Measurements from ENCODE around the gene NCK2. TPM values are rescaled to one million over a fixed set of nuclear protein-coding genes. Genes with fewer than 3 reads are reported as not detected.
A peak's percentile ranks its signal among the peaks of the same experiment; 100 is the strongest.

The NCK2 gene
- total and polyA plus RNA-seq, 9 of the 15 experiments (the other 6 are each of a cell fraction or from before 2014, with no cell fraction given), result 0.90 to 27.9 (median 15.9) TPM

GRCh38 chr2:105794926-105795574 is 50.3 kb downstream of the NCK2 start (continued):
- TF ChIP-seq ZHX1 (conservative IDR thresholded peaks at IDR 0.05; ENCODE audit: low read length), result no peak
- no peak for TF ChIP-seq CTBP1 (IDR thresholded peaks at IDR 0.05; ENCODE audit: borderline replicate concordance)
- no peak for TF ChIP-seq MAX (CRISPR knock-in tag; IDR thresholded peaks at IDR 0.05)

- FAIRE-seq (peak; percentile 76), ATAC-seq (peak; percentile 36), DNase-seq (ENCODE audit: extremely low read depth in 1 of 4, low spot score in 3 of 4) (peak in 1 of 4 experiments; percentile 28)
- peak overlapping the region; percentile 70 for H3K4me2 ChIP-seq (ENCODE audit: insufficient read depth, low read length)
- in situ Hi-C loops (cut with MboI), result no loop called here
- no peaks in the 10 kb centered on the region for H3K9me1 ChIP-seq (ENCODE audit: control insufficient read depth, insufficient read depth, low read length)
- peak overlapping the region; percentile 70 for H2AFZ ChIP-seq (ENCODE audit: low read depth, low read length)
- H3K4me1 ChIP-seq (replicated peaks in 1 of 2; ENCODE audit: control insufficient read depth in 2 of 2, insufficient read depth in 2 of 2, low read length in 2 of 2), result peaks cover 14 to 60% of the 10 kb centered on the region in 2 experiments; a peak in 4 of 5 replicates
- CTCF ChIA-PET (ENCODE audit: low intra/inter-chr PET ratio), result no interaction called here
- H3K9me3 ChIP-seq (replicated peaks; ENCODE audit: control insufficient read depth, insufficient read depth, low read depth, low read length), result no peaks in the 10 kb centered on the region
- H3K79me2 ChIP-seq (ENCODE audit: control insufficient read depth, insufficient read depth, low read length), result peaks cover 25% of the 10 kb centered on the region; the same call in 2 of the 3 replicates
- H3K27ac ChIP-seq (ENCODE audit: extremely low read depth, low read depth, low read length), result peak overlapping the region; percentile 80
- POLR2A ChIA-PET, result no interaction called here
- no peaks in the 10 kb centered on the region for H3K36me3 ChIP-seq (ENCODE audit: control insufficient read depth, insufficient read depth, low read length)
- H3K27me3 ChIP-seq (ENCODE audit: control insufficient read depth in 2 of 2, insufficient read depth in 2 of 2, low read length in 2 of 2), result no peaks in the 10 kb centered on the region
- 23% methylated on average over 9 of the region's 9 CpGs for WGBS (ENCODE audit: insufficient coverage, low coverage, missing lambda C conversion rate)
- BruUV-seq (replicated peaks), result no TSS peak
- H4K20me1 ChIP-seq (replicated peaks; ENCODE audit: control insufficient read depth, insufficient read depth, low read length), result no peaks in the 10 kb centered on the region; the same call in 1 of the 2 replicates
- no peak overlapping the region for H3K4me3 ChIP-seq
- peak overlapping the region in 1 of 2 experiments; percentile 70; a peak in 1 of 4 replicates for H3K9ac ChIP-seq (ENCODE audit: insufficient read depth in 1 of 2, low read depth in 2 of 2, low read length in 2 of 2)
- intact Hi-C loops (cut with micrococcal nuclease), result loop anchor here (5.0 kb wide), 1 partner anchor 57 kb away; no protein-coding TSS in a partner anchor
- no peak for TF ChIP-seq ATF3 (IDR thresholded peaks at IDR 0.05)
- no peak for TF ChIP-seq ATF3 (CRISPR knock-in tag; conservative IDR thresholded peaks at IDR 0.05)
- TF ChIP-seq VEZF1 (CRISPR knock-in tag; IDR thresholded peaks at IDR 0.05), result peak; percentile 24; the same call in 1 of the 2 replicates
- TF ChIP-seq ZNF121 (CRISPR knock-in tag; conservative IDR thresholded peaks at IDR 0.05), result no peak
- no peak for TF ChIP-seq DMBX1 (CRISPR knock-in tag; IDR thresholded peaks at IDR 0.05; ENCODE audit: borderline replicate concordance)
- 0 out of 2 replicates have a peak, but pooled peaks have one; percentile 27 for TF ChIP-seq JUND (IDR thresholded peaks at IDR 0.05; ENCODE audit: borderline replicate concordance, low read depth, low read length)
- TF ChIP-seq JUND (tag; IDR thresholded peaks at IDR 0.05; ENCODE audit: borderline replicate concordance, low read depth, low read length), result no peak; the same call in 2 of the 3 replicates
- no peak for TF ChIP-seq FUS (optimal IDR thresholded peaks at IDR 0.05; ENCODE audit: low read depth, low read length)
- no peak for TF ChIP-seq ZNF778 (CRISPR knock-in tag; IDR thresholded peaks at IDR 0.05)
- TF ChIP-seq ZBED1 (IDR thresholded peaks at IDR 0.05), result no peak
- TF ChIP-seq C11orf30 (IDR thresholded peaks at IDR 0.05; ENCODE audit: low read depth), result no peak
- TF ChIP-seq SIRT6 (IDR thresholded peaks at IDR 0.05; ENCODE audit: low read depth, low read length), result no peak
- TF ChIP-seq EZH2 (IDR thresholded peaks at IDR 0.05; ENCODE audit: borderline replicate concordance, low read depth, low read length), result no peak
Measured at GRCh38 chr2:105795575-105795934, 50.8 kb downstream of the NCK2 start.

Measured in K562 (cell line).